Mesenchymal stem cell (in vitro differentiated cells and primary cell): ENCODE measurements around the gene ABCC2.
A peak's percentile ranks its signal among the peaks of the same experiment; 100 is the strongest.
"Not testable (repeated sequence)": the region's sequence is repeated elsewhere in the genome, so short reads cannot be mapped to it uniquely, and the experiment has no call there.

ENCODE experiments used
- DNase-seq: peaks from one replicate; pipeline ENCODE4 v3.0.0-alpha.2; 2013
- H2AFZ ChIP-seq: one replicate; pipeline ENCODE4 v1.6.1; 2013; ENCODE audit warnings: low read depth, mild to moderate bottlenecking, control low read depth, inconsistent platforms, low read length, moderate library complexity
- H2AK5ac ChIP-seq: 2 replicates; pipeline ENCODE4 v1.6.1; 2013; ENCODE audit warnings: low read length, moderate library complexity, mild to moderate bottlenecking, inconsistent platforms; ENCODE audit not compliant: severe bottlenecking
- H2BK120ac ChIP-seq: one replicate; pipeline ENCODE4 v1.6.1; 2013; ENCODE audit warnings: low read depth, mild to moderate bottlenecking, inconsistent platforms, low read length, moderate library complexity
- H2BK12ac ChIP-seq, 2 experiments: one replicate each; pipeline ENCODE4 v1.6.1; 2013; ENCODE audit warnings: inconsistent platforms in 2 of 2, low read length in 2 of 2, mild to moderate bottlenecking in 2 of 2, moderate library complexity in 2 of 2, control low read depth in 1 of 2
- H2BK15ac ChIP-seq: one replicate; pipeline ENCODE4 v1.6.1; 2013; ENCODE audit warnings: mild to moderate bottlenecking, low read depth, inconsistent platforms; ENCODE audit not compliant: poor library complexity, severe bottlenecking
- H2BK5ac ChIP-seq: 2 replicates; pipeline ENCODE4 v1.6.1; 2013; ENCODE audit warnings: low read depth, mild to moderate bottlenecking, low read length, control low read depth, inconsistent platforms; ENCODE audit not compliant: poor library complexity, severe bottlenecking
- H3K14ac ChIP-seq, 2 experiments: one replicate each; pipeline ENCODE4 v1.6.1; 2013; ENCODE audit warnings: inconsistent platforms in 2 of 2, low read length in 2 of 2, control low read depth in 1 of 2, mild to moderate bottlenecking in 1 of 2, moderate library complexity in 1 of 2
- H3K18ac ChIP-seq, 2 experiments: one replicate each; pipeline ENCODE4 v1.6.1; 2013; ENCODE audit warnings: inconsistent platforms in 2 of 2, low read length in 2 of 2, control low read depth in 1 of 2, low read depth in 1 of 2, mild to moderate bottlenecking in 1 of 2
- H3K23ac ChIP-seq, 2 experiments: one replicate each; pipeline ENCODE4 v1.6.1; 2013; ENCODE audit warnings: inconsistent platforms in 2 of 2, low read length in 2 of 2, mild to moderate bottlenecking in 2 of 2, moderate library complexity in 2 of 2, control low read depth in 1 of 2
- H3K27ac ChIP-seq: 2 replicates; pipeline ENCODE4 v1.5.1; 2013; ENCODE audit warnings: mild to moderate bottlenecking, moderate library complexity, low read length, control low read depth, inconsistent platforms; ENCODE audit not compliant: poor library complexity, severe bottlenecking
- H3K27me3 ChIP-seq, 2 experiments: 2 replicates each; pipeline versions ENCODE4 v1.6.1 to v1.7.0; 2013; ENCODE audit warnings: low read length in 2 of 2, mild to moderate bottlenecking in 2 of 2, moderate library complexity in 2 of 2, control low read depth in 1 of 2, inconsistent platforms in 1 of 2; ENCODE audit not compliant: control insufficient read depth in 1 of 2, insufficient read depth in 1 of 2
- H3K36me3 ChIP-seq, 2 experiments: 2 replicates each; pipeline versions ENCODE4 v1.6.1 to v1.7.0; 2013; ENCODE audit warnings: low read length in 2 of 2, control low read depth in 1 of 2, inconsistent platforms in 1 of 2, low read depth in 1 of 2, mild to moderate bottlenecking in 1 of 2; ENCODE audit not compliant: insufficient read depth in 2 of 2, control insufficient read depth in 1 of 2
- H3K4ac ChIP-seq, 2 experiments: one replicate each; pipeline ENCODE4 v1.6.1; 2013; ENCODE audit warnings: inconsistent platforms in 2 of 2, low read length in 2 of 2, mild to moderate bottlenecking in 2 of 2, moderate library complexity in 2 of 2, control low read depth in 1 of 2, low read depth in 1 of 2
- H3K4me1 ChIP-seq: 2 replicates; pipeline ENCODE4 v1.6.1; 2013; ENCODE audit warnings: low read depth, low read length, control low read depth; ENCODE audit not compliant: control insufficient read depth, insufficient read depth
- H3K4me2 ChIP-seq: 2 replicates; pipeline ENCODE4 v1.6.1; 2013; ENCODE audit warnings: low read length, mild to moderate bottlenecking, inconsistent platforms; ENCODE audit not compliant: poor library complexity, severe bottlenecking
- H3K4me3 ChIP-seq, 2 experiments: 2 replicates each; pipeline versions ENCODE4 v1.5.1 to v1.7.0; 2013; ENCODE audit warnings: low read length in 2 of 2, mild to moderate bottlenecking in 2 of 2, control low read depth in 1 of 2, low read depth in 1 of 2; ENCODE audit not compliant: insufficient read depth in 1 of 2
- H3K79me1 ChIP-seq: replicated peaks from 2 replicates; pipeline ENCODE4 v1.6.1; 2013; ENCODE audit warnings: mild to moderate bottlenecking, control low read depth, low read length, inconsistent platforms; ENCODE audit not compliant: poor library complexity, severe bottlenecking
- H3K9ac ChIP-seq: 2 replicates; pipeline ENCODE4 v1.7.0; 2013; ENCODE audit warnings: mild to moderate bottlenecking, low read length, moderate library complexity
- H3K9me3 ChIP-seq: 2 replicates; pipeline ENCODE4 v1.7.0; 2013; ENCODE audit warnings: mild to moderate bottlenecking, low read length; ENCODE audit not compliant: control insufficient read depth
- H4K8ac ChIP-seq: one replicate; pipeline ENCODE4 v1.6.1; 2013; ENCODE audit warnings: inconsistent platforms, mild to moderate bottlenecking, low read length, moderate library complexity
- H4K91ac ChIP-seq: one replicate; pipeline ENCODE4 v1.6.1; 2013; ENCODE audit warnings: mild to moderate bottlenecking, low read length, inconsistent platforms
- WGBS: methylation state at CpG from one replicate; pipeline ENCODE4 v1.1.7; 2013; ENCODE audit warnings: mixed read lengths; 5-methylcytosine and 5-hydroxymethylcytosine counted together

Gene ABCC2

GRCh38 chr10:99858849-99859248 lies 76.4 kb downstream of the ABCC2 start:
- H3K4me2 ChIP-seq, result no peak overlapping the region
- no peak overlapping the region for H2AFZ ChIP-seq
- H2BK12ac ChIP-seq, result no peak overlapping the region
- no peaks in the 10 kb centered on the region for H3K36me3 ChIP-seq
- H3K27ac ChIP-seq, result no peak overlapping the region
- no peak overlapping the region for H3K18ac ChIP-seq
- H2AK5ac ChIP-seq, result no peak overlapping the region
- no peak overlapping the region for H3K14ac ChIP-seq
- no peak overlapping the region for H2BK15ac ChIP-seq
- no peak overlapping the region for H2BK120ac ChIP-seq
- DNase-seq, result no peak
- no peak overlapping the region for H3K9ac ChIP-seq
- H4K91ac ChIP-seq, result no peak overlapping the region
- no peaks in the 10 kb centered on the region for H3K4me1 ChIP-seq
- no peaks in the 10 kb centered on the region for H3K27me3 ChIP-seq
- WGBS, result 96% methylated on average over 7 of the region's 8 CpGs
- no peak overlapping the region for H3K23ac ChIP-seq
- no peaks in the 10 kb centered on the region for H3K79me1 ChIP-seq
- H3K4ac ChIP-seq, result no peak overlapping the region
- H4K8ac ChIP-seq, result peak overlapping the region; percentile 4
- H3K4me3 ChIP-seq, result no peak overlapping the region
- no peaks in the 10 kb centered on the region for H3K9me3 ChIP-seq
- no peak overlapping the region for H2BK5ac ChIP-seq

- Histone ChIP-seq H3K9ac (no peak overlapping the region), H3K4me2 (no peak overlapping the region), H2BK12ac (no peak overlapping the region), H2BK15ac (no peak overlapping the region), H2BK5ac (no peak overlapping the region), H2BK120ac (no peak overlapping the region), H3K4me1 (no peaks in the 10 kb centered on the region), H3K9me3 (no peaks in the 10 kb centered on the region), H3K4ac (no peak overlapping the region), H2AFZ (no peak overlapping the region), H3K14ac (no peak overlapping the region), H4K91ac (no peak overlapping the region), H3K4me3 (no peak overlapping the region), H3K27me3 (no peaks in the 10 kb centered on the region), H3K36me3 (no peaks in the 10 kb centered on the region), H3K18ac (no peak overlapping the region), H3K23ac (no peak overlapping the region), H2AK5ac (no peak overlapping the region), H3K27ac (no peak overlapping the region), H3K79me1 (no peaks in the 10 kb centered on the region), H4K8ac (no peak overlapping the region)
- 56% methylated on average over 5 of the region's 5 CpGs for WGBS
- DNase-seq, result no peak
Measured at GRCh38 chr10:99859585-99859984, 77.1 kb downstream of the ABCC2 start.

- Histone ChIP-seq H3K14ac (no peak overlapping the region), H3K9me3 (no peaks in the 10 kb centered on the region), H4K91ac (no peak overlapping the region), H2BK120ac (no peak overlapping the region), H2BK12ac (no peak overlapping the region), H3K23ac (no peak overlapping the region), H2AK5ac (no peak overlapping the region), H3K27ac (no peak overlapping the region), H3K18ac (peak overlapping the region in 1 of 2 experiments; percentile 40), H3K36me3 (no peaks in the 10 kb centered on the region), H3K9ac (no peak overlapping the region), H4K8ac (no peak overlapping the region), H3K79me1 (no peaks in the 10 kb centered on the region), H3K4ac (no peak overlapping the region), H3K4me2 (no peak overlapping the region), H3K4me1 (no peaks in the 10 kb centered on the region), H3K4me3 (no peak overlapping the region), H3K27me3 (no peaks in the 10 kb centered on the region), H2BK5ac (no peak overlapping the region), H2AFZ (no peak overlapping the region), H2BK15ac (no peak overlapping the region)
- 98% methylated on average over 7 of the region's 8 CpGs for WGBS
- no peak for DNase-seq
Measured at GRCh38 chr10:99860466-99860865, 78.0 kb downstream of the ABCC2 start.

- 59% methylated on average over 6 of the region's 9 CpGs for WGBS
- not testable (repeated sequence) for H2BK5ac ChIP-seq, H4K91ac ChIP-seq, H2AFZ ChIP-seq, H3K9ac ChIP-seq, H3K4me2 ChIP-seq, H3K27ac ChIP-seq, H3K14ac ChIP-seq, H3K79me1 ChIP-seq, H4K8ac ChIP-seq, H2BK120ac ChIP-seq, H3K4me3 ChIP-seq, H3K4ac ChIP-seq, H3K36me3 ChIP-seq, H2BK15ac ChIP-seq, H3K23ac ChIP-seq, H2AK5ac ChIP-seq, H3K27me3 ChIP-seq, H3K4me1 ChIP-seq, H3K9me3 ChIP-seq
- H3K18ac ChIP-seq, result peak overlapping the region in 1 of 2 experiments; percentile 12
- H2BK12ac ChIP-seq, result peak overlapping the region in 1 of 2 experiments; percentile 52
- peak; percentile 85 for DNase-seq
Measured at GRCh38 chr10:99863535-99864240, 81.2 kb downstream of the ABCC2 start.
